Colonic mucosa (tissue), 4 donors: ENCODE measurements around the gene SCMH1. TPM values are rescaled to one million over a fixed set of nuclear protein-coding genes. Genes with fewer than 3 reads are reported as not detected.

Source experiments
- DNase-seq: peaks from one replicate; pipeline ENCODE4 v3.0.0-alpha.2; 2020
- H3K27ac ChIP-seq: fragments of 200-600 bp; one replicate; pipeline ENCODE4 v1.8.0; 2021
- H3K27me3 ChIP-seq: fragments of 200-600 bp; one replicate; pipeline ENCODE4 v1.8.0; 2021
- H3K36me3 ChIP-seq: fragments of 200-600 bp; one replicate; pipeline ENCODE4 v1.8.0; 2021
- H3K4me1 ChIP-seq: fragments of 200-600 bp; one replicate; pipeline ENCODE4 v1.8.0; 2021; ENCODE audit warnings: mild to moderate bottlenecking
- H3K4me3 ChIP-seq: fragments of 200-600 bp; one replicate; pipeline ENCODE4 v1.8.0; 2021
- H3K9ac ChIP-seq, 2 donors: one replicate each; pipeline ENCODE4 v1.7.0; 2013; ENCODE audit warnings: control low read depth in 2 of 2, low read depth in 2 of 2, low read length in 2 of 2
- H3K9me3 ChIP-seq: fragments of 200-600 bp; one replicate; pipeline ENCODE4 v1.8.0; 2021
- CTCF ChIP-seq: fragments of 200-600 bp; IDR thresholded peaks from one replicate; pipeline ENCODE4 v1.8.0; 2022; ENCODE audit warnings: antibody characterized with exemption, mild to moderate bottlenecking
- intact Hi-C: fragments of 100-400 bp; cut with DNase I; formaldehyde crosslinking; loops from one replicate; pipeline ENCODE4 v1.14.1; 2022
- total RNA-seq, 2 donors: library from RNA; stranded (reverse); fragmentation: NEBNext Ultra II Directional in 1 of 2; extraction: Animal tissue kit (Norgen Biotek cat#: 25700) in 1 of 2; gene quantifications; one replicate each; pipeline ENCODE4 v1.2.1, GENCODE V29; 2021
- donor health status: healthy.
- donor health status: DM: no; HTN: no; CAD: no.
- donor health status: DM: no; HTN: no; CAD: no.

Gene SCMH1
- total RNA-seq, 2 donors from 2014 or later = 26.3 to 32.7 TPM

GRCh38 chr1:41161846-41162245 is 80.3 kb downstream of the SCMH1 start:
- H3K27me3 ChIP-seq = no peaks in the 10 kb centered on the region
- H3K9me3 ChIP-seq = no peaks in the 10 kb centered on the region
- no peak for DNase-seq
- H3K4me1 ChIP-seq = no peaks in the 10 kb centered on the region
- H3K4me3 ChIP-seq = no peak overlapping the region
- H3K27ac ChIP-seq = no peak overlapping the region
- no peak overlapping the region for H3K9ac ChIP-seq
- no peak for TF ChIP-seq CTCF
- H3K36me3 ChIP-seq = no peaks in the 10 kb centered on the region
- intact Hi-C loops = no loop called here

- no peaks in the 10 kb centered on the region for H3K36me3 ChIP-seq
- TF ChIP-seq CTCF = no peak
- no peak overlapping the region for H3K27ac ChIP-seq
- H3K9ac ChIP-seq = no peak overlapping the region
- no peaks in the 10 kb centered on the region for H3K9me3 ChIP-seq
- no peaks in the 10 kb centered on the region for H3K4me1 ChIP-seq
- no peaks in the 10 kb centered on the region for H3K27me3 ChIP-seq
- intact Hi-C loops = no loop called here
- H3K4me3 ChIP-seq = no peak overlapping the region
- no peak for DNase-seq
Measured at GRCh38 chr1:41160498-41161110, 81.5 kb downstream of the SCMH1 start.

- no peak overlapping the region for H3K9ac ChIP-seq
- TF ChIP-seq CTCF = no peak
- H3K36me3 ChIP-seq = no peaks in the 10 kb centered on the region
- no peaks in the 10 kb centered on the region for H3K27me3 ChIP-seq
- no peak for DNase-seq
- no peak overlapping the region for H3K27ac ChIP-seq
- peaks cover 1% of the 10 kb centered on the region for H3K4me1 ChIP-seq
- no peak overlapping the region for H3K4me3 ChIP-seq
- intact Hi-C loops = no loop called here
- no peaks in the 10 kb centered on the region for H3K9me3 ChIP-seq
Measured at GRCh38 chr1:41158966-41159365, 83.1 kb downstream of the SCMH1 start.

- intact Hi-C loops = no loop called here
- no peak for TF ChIP-seq CTCF
Measured at GRCh38 chr1:41158147-41158875, 83.8 kb downstream of the SCMH1 start.

GRCh38 chr1:41155105-41155504 is 87.0 kb downstream of the SCMH1 start:
- Histone ChIP-seq H3K27ac (no peak overlapping the region), H3K4me1 (peaks cover 3% of the 10 kb centered on the region), H3K9ac (no peak overlapping the region), H3K9me3 (no peaks in the 10 kb centered on the region), H3K36me3 (no peaks in the 10 kb centered on the region), H3K4me3 (no peak overlapping the region), H3K27me3 (no peaks in the 10 kb centered on the region)
- no peak for DNase-seq
- intact Hi-C loops = no loop called here
- TF ChIP-seq CTCF = no peak

More at GRCh38 chr1:41158147-41158875, 83.8 kb downstream of the SCMH1 start:
- Histone ChIP-seq H3K36me3 (no peaks in the 10 kb centered on the region), H3K27me3 (no peaks in the 10 kb centered on the region), H3K9me3 (no peaks in the 10 kb centered on the region), H3K4me1 (peaks cover 3% of the 10 kb centered on the region), H3K4me3 (no peak overlapping the region), H3K27ac (no peak overlapping the region), H3K9ac (no peak overlapping the region)
- no peak for DNase-seq
